GM12865 (cell line): ENCODE results near the gene RALGPS1.

Source experiments
- DNase-seq: peaks from one replicate; pipeline ENCODE4 v3.0.0; 2010; ENCODE audit warnings: low read depth
- H3K4me3 ChIP-seq: 2 replicates; pipeline ENCODE4 v1.5.1; 2011; ENCODE audit warnings: mild to moderate bottlenecking, low read depth, low read length, control low read depth
- CTCF ChIP-seq: IDR thresholded peaks from 2 replicates; pipeline ENCODE4 v1.5.1; 2011; ENCODE audit warnings: low read length, control low read depth, low read depth, inconsistent platforms; ENCODE audit not compliant: insufficient read depth; ENCODE audit errors: missing control alignments

The RALGPS1 gene

GRCh38 chr9:127085186-127085585 lies 170.6 kb downstream of the RALGPS1 start:
- no peak overlapping the region for H3K4me3 ChIP-seq
- no peak for DNase-seq

GRCh38 chr9:127086771-127087170 lies 172.2 kb downstream of the RALGPS1 start:
- no peak overlapping the region for H3K4me3 ChIP-seq
- TF ChIP-seq CTCF: no peak
- no peak for DNase-seq

More at GRCh38 chr9:127085186-127085585, 170.6 kb downstream of the RALGPS1 start:
- no peak for TF ChIP-seq CTCF

GRCh38 chr9:127087411-127087810 lies 172.8 kb downstream of the RALGPS1 start:
- DNase-seq: no peak
- no peak overlapping the region for H3K4me3 ChIP-seq
- TF ChIP-seq CTCF: no peak

GRCh38 chr9:127087836-127088235 lies 173.3 kb downstream of the RALGPS1 start:
- no peak for DNase-seq
- TF ChIP-seq CTCF: no peak

GRCh38 chr9:127088724-127089615 lies 174.4 kb downstream of the RALGPS1 start:
- TF ChIP-seq CTCF: no peak
- no peak overlapping the region for H3K4me3 ChIP-seq
- DNase-seq: no peak

More at GRCh38 chr9:127087836-127088235, 173.3 kb downstream of the RALGPS1 start:
- no peak overlapping the region for H3K4me3 ChIP-seq

GRCh38 chr9:127089631-127090081 lies 175.1 kb downstream of the RALGPS1 start:
- TF ChIP-seq CTCF: no peak
- no peak for DNase-seq
- H3K4me3 ChIP-seq: no peak overlapping the region

- TF ChIP-seq CTCF: no peak
- no peak for DNase-seq
- H3K4me3 ChIP-seq: no peak overlapping the region
These were observed 175.9 kb downstream of the RALGPS1 start for GRCh38 chr9:127090341-127090985.
